ENCODE results near the gene POLR1G.
A peak's percentile ranks its signal among the peaks of the same experiment; 100 is the strongest.

The POLR1G gene

GRCh38 chr19:45406226-45407090 lies at the start of gene POLR1G:
Gene POLR1G, plus strand, starts transcription at chr19:45406644. Its CDS starts 53 bp downstream, at chr19:45406697.
- DNase-seq, result peak; percentile 70

GRCh38 chr19:45356760-45357444 lies 49.5 kb upstream of the POLR1G start:
- DNase-seq, result no peak

- no peak for DNase-seq
Observed at GRCh38 chr19:45357445-45357783, 49.0 kb upstream of the POLR1G start.

GRCh38 chr19:45358213-45358792 lies 48.1 kb upstream of the POLR1G start:
- DNase-seq, result no peak

- no peak for DNase-seq
Observed at GRCh38 chr19:45361608-45362007, 44.8 kb upstream of the POLR1G start.

- no peak for DNase-seq
Observed at GRCh38 chr19:45362291-45362690, 44.2 kb upstream of the POLR1G start.

- no peak for DNase-seq
Observed at GRCh38 chr19:45363861-45364459, 42.5 kb upstream of the POLR1G start.

GRCh38 chr19:45364696-45365095 lies 41.7 kb upstream of the POLR1G start:
- DNase-seq, result no peak

- DNase-seq, result no peak
Observed at GRCh38 chr19:45368127-45368526, 38.3 kb upstream of the POLR1G start.

- no peak for DNase-seq
Observed at GRCh38 chr19:45368737-45369340, 37.6 kb upstream of the POLR1G start.

- DNase-seq, result peak; percentile 98
Observed at GRCh38 chr19:45370410-45371204, 35.8 kb upstream of the POLR1G start, which contains the start of gene ERCC2. Gene ERCC2, minus strand, starts transcription at chr19:45370573. Its CDS starts 33 bp downstream, at chr19:45370540.

- DNase-seq, result no peak
Observed at GRCh38 chr19:45376045-45376724, 30.3 kb upstream of the POLR1G start.

GRCh38 chr19:45380107-45380506 lies 26.3 kb upstream of the POLR1G start:
- DNase-seq, result no peak

- no peak for DNase-seq
Observed at GRCh38 chr19:45382426-45382825, 24.0 kb upstream of the POLR1G start.

- no peak for DNase-seq
Observed at GRCh38 chr19:45385392-45386221, 20.8 kb upstream of the POLR1G start.

- DNase-seq, result no peak
Observed at GRCh38 chr19:45391346-45391745, 15.1 kb upstream of the POLR1G start.

GRCh38 chr19:45391871-45392665 lies 14.4 kb upstream of the POLR1G start:
- DNase-seq, result no peak

- no peak for DNase-seq
Observed at GRCh38 chr19:45395821-45396617, 10.4 kb upstream of the POLR1G start.

GRCh38 chr19:45400192-45400591 lies 6.3 kb upstream of the POLR1G start:
- no peak for DNase-seq

All from CD4-positive, alpha-beta T cell treated with Interleukin-15 for 1 hour (primary cell).